Testis (tissue), 3 donors: ENCODE data around the gene DPH5. TPM values are rescaled to one million over a fixed set of nuclear protein-coding genes. Genes with fewer than 3 reads are reported as not detected.

Source experiments
- DNase-seq: peaks from one replicate; pipeline ENCODE4 v3.0.0-alpha.2; 2019
- H3K27ac ChIP-seq, 2 donors: fragments of 200-600 bp; sonication (generic); one replicate each; pipeline ENCODE4 v1.5.1; 2019
- H3K27me3 ChIP-seq: fragments of 200-600 bp; sonication (generic); one replicate; pipeline ENCODE4 v1.5.1; 2019
- H3K36me3 ChIP-seq: fragments of 200-600 bp; sonication (generic); one replicate; pipeline ENCODE4 v1.5.1; 2017; ENCODE audit warnings: low read depth; ENCODE audit errors: missing control alignments
- H3K4me1 ChIP-seq: fragments of 200-600 bp; sonication (generic); one replicate; pipeline ENCODE4 v1.5.1; 2019
- H3K4me3 ChIP-seq, 2 donors: fragments of 200-600 bp; sonication (generic); one replicate each; pipeline ENCODE4 v1.5.1; 2017 to 2019
- H3K9me3 ChIP-seq: fragments of 200-600 bp; sonication (generic); one replicate; pipeline ENCODE4 v1.5.1; 2017
- CTCF ChIP-seq, 3 experiments: fragments of 450-650 bp in 2 of 3; fragments of 200-600 bp in 1 of 3; sonication (generic) in 1 of 3; IDR thresholded peaks; one replicate each; pipeline ENCODE4 v1.5.1; 2016 to 2019; ENCODE audit warnings: antibody characterized with exemption in 3 of 3, mild to moderate bottlenecking in 2 of 3, moderate library complexity in 1 of 3
- POLR2A ChIP-seq: fragments of 450-650 bp; IDR thresholded peaks from one replicate; pipeline ENCODE4 v1.6.1; 2017; ENCODE audit warnings: antibody characterized with exemption, mild to moderate bottlenecking, moderate library complexity
- WGBS, 2 donors: methylation state at CpG; one replicate each; pipeline ENCODE4 v1.1.5; 2018; 5-methylcytosine and 5-hydroxymethylcytosine counted together
- intact Hi-C: fragments of 100-400 bp; cut with DNase I; formaldehyde crosslinking; loops from one replicate; pipeline ENCODE4 v1.15.1; 2023; ENCODE audit warnings: low total_unique reads
- polyA plus RNA-seq: library from polyadenylated mRNA; stranded (reverse); fragments of 350-450 nt; fragmentation: Illumina TruSeq; extraction: RNeasy Lipid Tissue Mini Kit (QIAGEN cat#74804); gene quantifications from one replicate; pipeline ENCODE4 v1.2.3, GENCODE V29; 2014; ENCODE audit warnings: low read depth, low replicate concordance; ENCODE audit not compliant: insufficient read depth
- total RNA-seq, 2 donors: library from RNA; depleted of rRNA; stranded (reverse); fragments of >200 nt; gene quantifications; one replicate each; pipeline ENCODE4 v1.2.3, GENCODE V29; 2016

DPH5 gene
- total and polyA plus RNA-seq, 3 donors from 2014 or later = 18.2 to 26.9 (median 25.2) TPM

- intact Hi-C loops = no loop called here
- no peak overlapping the region for H3K27ac ChIP-seq
- H3K36me3 ChIP-seq = no peaks in the 10 kb centered on the region
- TF ChIP-seq POLR2A (no peak), CTCF (IDR thresholded peaks at IDR 0.05) (no peak)
- H3K27me3 ChIP-seq = no peaks in the 10 kb centered on the region
- no peak for DNase-seq
- no peak overlapping the region for H3K4me3 ChIP-seq
- no peaks in the 10 kb centered on the region for H3K4me1 ChIP-seq
- 74 to 82% methylated on average over 1 of the region's 1 CpG for WGBS, 2 donors
- no peaks in the 10 kb centered on the region for H3K9me3 ChIP-seq
Measured at GRCh38 chr1:101013776-101014175, 11.8 kb downstream of the DPH5 start.

- DNase-seq = no peak
- Histone ChIP-seq H3K27me3 (no peaks in the 10 kb centered on the region), H3K4me1 (no peaks in the 10 kb centered on the region), H3K27ac (no peak overlapping the region), H3K9me3 (no peaks in the 10 kb centered on the region), H3K36me3 (no peaks in the 10 kb centered on the region), H3K4me3 (no peak overlapping the region)
- TF ChIP-seq CTCF (IDR thresholded peaks at IDR 0.05) = no peak
- TF ChIP-seq POLR2A = no peak
- intact Hi-C loops = no loop called here
- WGBS, 2 donors = 82 to 85% methylated on average over 3 of the region's 3 CpGs
Measured at GRCh38 chr1:101008229-101008834, 17.3 kb downstream of the DPH5 start.

- intact Hi-C loops = no loop called here
- no peak overlapping the region for H3K27ac ChIP-seq
Measured at GRCh38 chr1:101006553-101006952, 19.0 kb downstream of the DPH5 start.

GRCh38 chr1:101005871-101006270 is 19.7 kb downstream of the DPH5 start:
- no peaks in the 10 kb centered on the region for H3K4me1 ChIP-seq
- no peaks in the 10 kb centered on the region for H3K36me3 ChIP-seq
- no peaks in the 10 kb centered on the region for H3K27me3 ChIP-seq
- no peak for DNase-seq
- no peaks in the 10 kb centered on the region for H3K9me3 ChIP-seq
- H3K4me3 ChIP-seq = no peak overlapping the region
- H3K27ac ChIP-seq = no peak overlapping the region
- WGBS, 2 donors = 87 to 96% methylated on average over 4 of the region's 4 CpGs
- intact Hi-C loops = no loop called here
- TF ChIP-seq POLR2A (no peak), CTCF (IDR thresholded peaks at IDR 0.05) (no peak)

More at GRCh38 chr1:101006553-101006952, 19.0 kb downstream of the DPH5 start:
- H3K9me3 ChIP-seq = no peaks in the 10 kb centered on the region
- DNase-seq = no peak
- WGBS, 2 donors = 37 to 48% methylated on average over 2 of the region's 2 CpGs
- H3K4me3 ChIP-seq = no peak overlapping the region
- no peaks in the 10 kb centered on the region for H3K36me3 ChIP-seq
- no peaks in the 10 kb centered on the region for H3K27me3 ChIP-seq
- no peaks in the 10 kb centered on the region for H3K4me1 ChIP-seq
- TF ChIP-seq POLR2A = no peak
- no peak for TF ChIP-seq CTCF (IDR thresholded peaks at IDR 0.05)

DNA sequence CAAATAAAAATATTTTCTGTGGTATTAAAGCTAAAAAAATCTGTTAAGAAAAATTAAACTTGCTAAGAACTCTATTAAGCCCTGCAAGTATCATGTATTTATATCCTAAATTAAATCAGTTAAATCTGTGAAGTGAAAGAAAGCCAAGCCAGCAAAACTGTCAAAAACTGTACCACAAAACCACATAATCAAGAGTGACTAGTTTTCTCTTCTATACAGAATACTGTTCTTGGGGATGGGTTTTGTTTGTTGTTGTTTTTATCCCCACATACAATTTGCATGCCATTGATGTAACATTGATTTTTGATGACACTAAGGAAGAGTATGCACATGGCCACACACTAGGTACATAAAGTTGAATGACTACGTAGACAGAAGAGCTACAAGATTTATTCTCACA is 20.4 kb downstream of the DPH5 start:
- intact Hi-C loops = no loop called here
- Histone ChIP-seq H3K36me3 (no peaks in the 10 kb centered on the region), H3K9me3 (no peaks in the 10 kb centered on the region), H3K27me3 (no peaks in the 10 kb centered on the region), H3K4me1 (no peaks in the 10 kb centered on the region), H3K27ac (no peak overlapping the region), H3K4me3 (no peak overlapping the region)
- WGBS, 2 donors = 97 to 98% methylated on average over 1 of the region's 1 CpG
- no peak for TF ChIP-seq POLR2A
- no peak for TF ChIP-seq CTCF (IDR thresholded peaks at IDR 0.05)
- DNase-seq = no peak
